ENCODE data around the gene TTC34. TPM values are rescaled to one million over a fixed set of nuclear protein-coding genes. Genes with fewer than 3 reads are reported as not detected.

TTC34 gene
- total RNA-seq, 4 donors from 2014 or later, result 0.14 to 6.0 (median 0.75) TPM

- intact Hi-C loops (cut with DNase I; ENCODE audit: low total_unique reads), result no loop called here
Measured at GRCh38 chr1:2587071-2587859, 214.2 kb downstream of the TTC34 start.

GRCh38 chr1:2586154-2587070, 215.1 kb downstream of the TTC34 start, which contains the start of gene PRXL2B:
PRXL2B (plus strand) TSS chr1:2586777; CDS start chr1:2586886, 109 bp downstream.
- 2% methylated on average over 67 of the region's 107 CpGs; no CpG with 5 or more reads in 1 of the 2 donors for WGBS, 2 donors (ENCODE audit: low coverage in 1 of 2)
- intact Hi-C loops (cut with DNase I; ENCODE audit: low total_unique reads) (no loop called here), in situ Hi-C loops (cut with MboI; ENCODE audit: low pct_ligation_motif_present in 1 of 4, low pct_unique_long_range_greater_than_20kb in 1 of 4, low sequenced_read_pairs in 3 of 4) (no loop called here)
- H3K9me3 ChIP-seq, result no peaks in the 10 kb centered on the region
- peak within 1 kb of the TSS; percentile 99 to 100 (median 99) for H3K27ac ChIP-seq
- H3K36me3 ChIP-seq, result no peaks in the 10 kb centered on the region
- no peak for TF ChIP-seq EP300 (IDR thresholded peaks at IDR 0.05; ENCODE audit: low read depth)
- no peak for TF ChIP-seq CTCF (IDR thresholded peaks at IDR 0.05)
- peak; percentile 54 for TF ChIP-seq POLR2A (IDR thresholded peaks at IDR 0.05)
- TF ChIP-seq POLR2AphosphoS5 (IDR thresholded peaks at IDR 0.05), result peak; percentile 89 to 95 (median 92)
- peak within 1 kb of the TSS; percentile 83 to 92 (median 84) for H3K4me3 ChIP-seq
- H3K27me3 ChIP-seq, result no peaks in the 10 kb centered on the region
- DNase-seq, result peak; percentile 100
- peaks cover 12 to 41% (median 28%) of the 10 kb centered on the region in 4 donors for H3K4me1 ChIP-seq

More at GRCh38 chr1:2587071-2587859, 214.2 kb downstream of the TTC34 start:
- Histone ChIP-seq H3K36me3 (no peaks in the 10 kb centered on the region), H3K4me1 (peaks cover 12 to 41% (median 28%) of the 10 kb centered on the region in 4 donors), H3K4me3 (peak overlapping the region; percentile 83 to 92 (median 84)), H3K27me3 (no peaks in the 10 kb centered on the region), H3K9me3 (no peaks in the 10 kb centered on the region), H3K27ac (peak overlapping the region; percentile 99 to 100 (median 99))
- WGBS, 2 donors (ENCODE audit: low coverage in 1 of 2), result 16% methylated on average over 36 of the region's 52 CpGs; no CpG with 5 or more reads in 1 of the 2 donors
- TF ChIP-seq CTCF (IDR thresholded peaks at IDR 0.05) (no peak), EP300 (IDR thresholded peaks at IDR 0.05; ENCODE audit: low read depth) (no peak), POLR2A (IDR thresholded peaks at IDR 0.05) (peak; percentile 23), POLR2AphosphoS5 (IDR thresholded peaks at IDR 0.05) (no peak)
- peak; percentile 58 for DNase-seq
- in situ Hi-C loops (cut with MboI; ENCODE audit: low pct_ligation_motif_present in 1 of 4, low pct_unique_long_range_greater_than_20kb in 1 of 4, low sequenced_read_pairs in 3 of 4), result no loop called here

Other genes starting within 250 kb of the TTC34 start
- gene TNFRSF14, start 245.3 kb downstream of the TTC34 start, total RNA-seq, result 100 to 1,000 TPM; 178 to 758 (median 278) TPM
- 100 to 1,000 TPM in 1 of 4 donors, 10 to 100 TPM in 3; 33.7 to 101 (median 50.1) TPM for gene PRXL2B, start 214.9 kb downstream of the TTC34 start, total RNA-seq
- 10 to 100 TPM in 3 of 4 donors, not detected in 1; 10.5 to 16.7 (median 12.4) TPM for gene MMEL1, start 168.7 kb downstream of the TTC34 start, total RNA-seq
- gene ACTRT2, start 219.8 kb upstream of the TTC34 start, total RNA-seq, result not detected